ENCODE results near the gene L3MBTL3.

DNA sequence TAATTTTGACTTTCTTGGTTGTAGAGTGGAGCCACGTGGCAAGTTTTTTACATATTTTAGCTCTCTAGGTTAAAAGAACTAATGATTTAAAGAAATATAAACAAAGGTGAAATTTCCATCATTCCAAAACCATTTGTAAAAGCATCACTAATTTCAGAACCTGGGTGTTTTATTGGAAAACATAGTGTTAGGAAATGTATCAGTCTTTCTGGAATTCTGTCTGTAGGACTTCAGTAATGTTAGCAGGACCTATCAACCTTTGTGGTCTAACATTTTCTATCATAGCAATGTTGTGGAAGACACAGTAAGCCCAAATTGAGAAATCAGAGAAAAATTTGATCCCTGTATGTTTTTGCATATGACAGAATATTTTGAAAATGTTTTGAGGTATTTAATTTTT, 28.3 kb downstream of the L3MBTL3 start:
- TF ChIP-seq POLR2A (IDR thresholded peaks at IDR 0.05), result no peak
- TF ChIP-seq, protein P1, sequence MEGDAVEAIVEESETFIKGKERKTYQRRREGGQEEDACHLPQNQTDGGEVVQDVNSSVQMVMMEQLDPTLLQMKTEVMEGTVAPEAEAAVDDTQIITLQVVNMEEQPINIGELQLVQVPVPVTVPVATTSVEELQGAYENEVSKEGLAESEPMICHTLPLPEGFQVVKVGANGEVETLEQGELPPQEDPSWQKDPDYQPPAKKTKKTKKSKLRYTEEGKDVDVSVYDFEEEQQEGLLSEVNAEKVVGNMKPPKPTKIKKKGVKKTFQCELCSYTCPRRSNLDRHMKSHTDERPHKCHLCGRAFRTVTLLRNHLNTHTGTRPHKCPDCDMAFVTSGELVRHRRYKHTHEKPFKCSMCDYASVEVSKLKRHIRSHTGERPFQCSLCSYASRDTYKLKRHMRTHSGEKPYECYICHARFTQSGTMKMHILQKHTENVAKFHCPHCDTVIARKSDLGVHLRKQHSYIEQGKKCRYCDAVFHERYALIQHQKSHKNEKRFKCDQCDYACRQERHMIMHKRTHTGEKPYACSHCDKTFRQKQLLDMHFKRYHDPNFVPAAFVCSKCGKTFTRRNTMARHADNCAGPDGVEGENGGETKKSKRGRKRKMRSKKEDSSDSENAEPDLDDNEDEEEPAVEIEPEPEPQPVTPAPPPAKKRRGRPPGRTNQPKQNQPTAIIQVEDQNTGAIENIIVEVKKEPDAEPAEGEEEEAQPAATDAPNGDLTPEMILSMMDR (IDR thresholded peaks at IDR 0.05 in 4 of 5, conservative IDR thresholded peaks at IDR 0.05 in 1 of 5), result no peak
